ENCODE results near the gene ZNF398.

- TF ChIP-seq CTCF (IDR thresholded peaks at IDR 0.05; ENCODE audit: insufficient read depth, low read length, poor library complexity, severe bottlenecking) (no peak), EZH2phosphoT487 (conservative IDR thresholded peaks at IDR 0.05; ENCODE audit: low read length) (no peak)
These were observed 49.5 kb downstream of the ZNF398 start for GRCh38 chr7:149196705-149197171.

Data from SU-DHL-6 (cell line).